ENCODE measurements around the gene EFNA5. TPM values are rescaled to one million over a fixed set of nuclear protein-coding genes. Genes with fewer than 3 reads are reported as not detected.

The EFNA5 gene
- total RNA-seq, 1 donor from 2014 or later, result 12.6 TPM

DNA sequence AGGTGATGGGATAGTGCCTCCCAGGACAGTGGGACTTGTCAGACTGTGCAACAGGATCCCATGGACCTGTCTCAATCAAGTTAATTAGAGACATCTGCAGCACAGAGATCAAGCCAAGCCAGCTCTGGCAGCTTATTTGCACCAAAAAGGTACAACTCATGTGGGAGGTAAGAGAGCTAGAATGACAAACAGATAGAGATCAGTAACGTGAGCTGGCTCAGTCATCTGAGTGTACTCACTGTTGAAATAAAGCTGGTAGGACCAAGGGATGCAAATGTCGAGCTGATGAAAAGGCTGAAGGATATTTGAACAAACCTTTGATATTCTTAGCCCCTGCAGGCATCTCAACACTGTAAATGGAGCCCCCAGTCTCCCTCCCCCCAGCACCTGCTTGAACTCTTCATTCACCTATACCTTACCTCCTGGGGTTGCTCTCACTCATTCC lies 198.1 kb downstream of the EFNA5 start:
- TF ChIP-seq, protein P1, sequence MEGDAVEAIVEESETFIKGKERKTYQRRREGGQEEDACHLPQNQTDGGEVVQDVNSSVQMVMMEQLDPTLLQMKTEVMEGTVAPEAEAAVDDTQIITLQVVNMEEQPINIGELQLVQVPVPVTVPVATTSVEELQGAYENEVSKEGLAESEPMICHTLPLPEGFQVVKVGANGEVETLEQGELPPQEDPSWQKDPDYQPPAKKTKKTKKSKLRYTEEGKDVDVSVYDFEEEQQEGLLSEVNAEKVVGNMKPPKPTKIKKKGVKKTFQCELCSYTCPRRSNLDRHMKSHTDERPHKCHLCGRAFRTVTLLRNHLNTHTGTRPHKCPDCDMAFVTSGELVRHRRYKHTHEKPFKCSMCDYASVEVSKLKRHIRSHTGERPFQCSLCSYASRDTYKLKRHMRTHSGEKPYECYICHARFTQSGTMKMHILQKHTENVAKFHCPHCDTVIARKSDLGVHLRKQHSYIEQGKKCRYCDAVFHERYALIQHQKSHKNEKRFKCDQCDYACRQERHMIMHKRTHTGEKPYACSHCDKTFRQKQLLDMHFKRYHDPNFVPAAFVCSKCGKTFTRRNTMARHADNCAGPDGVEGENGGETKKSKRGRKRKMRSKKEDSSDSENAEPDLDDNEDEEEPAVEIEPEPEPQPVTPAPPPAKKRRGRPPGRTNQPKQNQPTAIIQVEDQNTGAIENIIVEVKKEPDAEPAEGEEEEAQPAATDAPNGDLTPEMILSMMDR (IDR thresholded peaks at IDR 0.05; ENCODE audit: insufficient read depth, low read length, poor library complexity, severe bottlenecking), result no peak
- Histone ChIP-seq H3K36me3 (ENCODE audit: control insufficient read depth, insufficient read depth, low read length) (no peaks in the 10 kb centered on the region), H3K4me3 (ENCODE audit: low read depth, low read length) (no peak overlapping the region), H3K27me3 (ENCODE audit: control insufficient read depth, insufficient read depth, low read length) (no peaks in the 10 kb centered on the region)
- DNase-seq (ENCODE audit: low read depth), result no peak

DNA sequence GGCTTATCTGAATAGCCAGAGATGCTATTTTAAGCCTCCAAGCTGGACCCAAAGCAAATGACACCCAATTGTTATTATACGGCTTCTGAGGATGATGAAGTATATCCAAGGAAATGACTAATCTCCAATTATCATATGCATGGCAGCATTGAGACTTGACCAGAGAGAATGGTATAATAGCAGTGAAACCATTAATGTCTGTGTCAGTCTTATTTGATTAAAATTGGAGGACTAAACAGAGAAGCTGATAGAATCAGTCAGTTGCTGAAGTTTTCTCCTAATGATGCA lies 200.5 kb downstream of the EFNA5 start:
- H3K4me3 ChIP-seq (ENCODE audit: low read depth, low read length), result no peak overlapping the region

DNA sequence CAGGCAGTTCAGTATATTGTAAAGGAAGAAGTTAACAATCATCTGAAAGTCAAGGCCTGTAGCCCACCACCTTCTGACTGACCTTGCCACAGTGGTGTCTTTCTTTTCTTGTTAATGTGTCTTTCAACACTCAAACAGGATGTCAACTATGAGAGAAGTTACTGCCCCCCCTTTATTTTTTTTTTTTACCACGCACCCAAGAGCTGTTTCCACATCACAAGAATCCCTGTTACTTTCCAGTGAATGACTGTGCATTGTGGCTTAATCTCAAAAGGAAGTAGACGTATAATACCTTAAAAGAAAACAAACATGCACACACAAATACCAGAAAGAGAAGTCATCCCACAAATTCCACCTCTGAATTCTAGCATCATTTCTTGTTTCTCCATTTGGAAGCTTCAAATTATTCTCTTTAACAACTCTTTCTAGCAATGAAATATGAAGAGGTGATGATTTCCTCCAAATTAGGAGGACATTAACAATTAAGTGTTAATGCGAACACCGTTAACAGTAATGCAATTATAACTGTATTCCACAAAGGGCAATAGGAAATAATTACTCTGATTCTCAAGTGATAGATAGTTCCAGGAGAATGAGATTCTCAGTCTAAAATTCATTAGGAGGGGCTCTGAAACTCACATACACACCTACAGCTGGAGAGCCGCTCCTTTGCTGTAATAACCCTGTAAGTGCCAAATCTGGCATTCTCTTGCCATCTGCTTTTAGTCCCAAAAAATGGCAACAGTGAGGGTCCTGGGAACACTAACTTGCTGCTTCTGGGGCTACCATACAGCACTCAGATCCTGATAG lies 201.0 kb downstream of the EFNA5 start:
- Histone ChIP-seq H3K27me3 (ENCODE audit: control insufficient read depth, insufficient read depth, low read length) (no peaks in the 10 kb centered on the region), H3K36me3 (ENCODE audit: control insufficient read depth, insufficient read depth, low read length) (no peaks in the 10 kb centered on the region), H3K4me3 (ENCODE audit: low read depth, low read length) (no peak overlapping the region)
- TF ChIP-seq, protein P1 (IDR thresholded peaks at IDR 0.05; ENCODE audit: insufficient read depth, low read length, poor library complexity, severe bottlenecking), result peak; percentile 0
- DNase-seq (ENCODE audit: low read depth), result peak; percentile 95

More for the DNA sequence above, 200.5 kb downstream of the EFNA5 start:
- TF ChIP-seq, protein P1 (IDR thresholded peaks at IDR 0.05; ENCODE audit: insufficient read depth, low read length, poor library complexity, severe bottlenecking), result no peak
- no peaks in the 10 kb centered on the region for H3K36me3 ChIP-seq (ENCODE audit: control insufficient read depth, insufficient read depth, low read length)
- no peaks in the 10 kb centered on the region for H3K27me3 ChIP-seq (ENCODE audit: control insufficient read depth, insufficient read depth, low read length)
- no peak for DNase-seq (ENCODE audit: low read depth)

DNA sequence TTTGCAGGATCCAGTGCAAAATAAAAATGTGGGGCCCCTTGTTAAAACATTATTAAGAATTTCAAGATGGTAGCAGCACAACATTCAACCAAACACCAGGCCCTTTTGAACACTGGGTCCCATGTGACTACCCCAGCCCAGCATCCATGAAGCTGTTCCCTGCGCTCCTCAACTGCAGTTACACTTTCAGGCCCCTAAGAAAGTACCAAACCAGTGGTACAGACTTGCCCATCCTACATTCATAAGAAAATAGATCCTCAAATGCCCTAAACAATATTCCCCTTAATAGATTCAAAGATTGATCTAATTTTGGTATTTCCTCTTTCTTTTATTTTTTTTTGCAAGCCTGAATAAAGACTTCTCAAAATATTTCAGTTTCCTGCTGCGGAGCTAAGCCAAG lies 201.7 kb downstream of the EFNA5 start:
- Histone ChIP-seq H3K27me3 (ENCODE audit: control insufficient read depth, insufficient read depth, low read length) (no peaks in the 10 kb centered on the region), H3K4me3 (ENCODE audit: low read depth, low read length) (no peak overlapping the region), H3K36me3 (ENCODE audit: control insufficient read depth, insufficient read depth, low read length) (no peaks in the 10 kb centered on the region)
- TF ChIP-seq, protein P1 (IDR thresholded peaks at IDR 0.05; ENCODE audit: insufficient read depth, low read length, poor library complexity, severe bottlenecking), result peak; percentile 1
- DNase-seq (ENCODE audit: low read depth), result no peak

DNA sequence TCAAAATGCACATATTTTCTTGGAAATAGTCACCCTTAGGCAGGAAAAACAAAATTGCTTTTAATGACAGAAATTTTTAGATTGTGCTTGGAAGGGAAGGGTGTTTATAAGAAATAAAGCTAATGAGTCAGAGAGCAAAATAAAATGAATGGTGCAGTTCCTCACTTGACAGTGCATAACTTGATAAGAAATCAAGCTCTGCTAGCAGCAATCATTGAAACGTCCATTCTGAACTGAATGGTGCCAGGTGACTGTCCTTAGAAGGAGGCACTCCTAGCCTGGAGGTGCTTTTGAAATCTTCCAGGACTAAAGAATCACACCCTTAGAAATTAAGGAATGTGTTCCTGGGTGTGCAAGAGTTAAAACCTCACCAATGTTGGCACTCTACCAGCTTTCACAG lies 202.5 kb downstream of the EFNA5 start:
- Histone ChIP-seq H3K36me3 (ENCODE audit: control insufficient read depth, insufficient read depth, low read length) (no peaks in the 10 kb centered on the region), H3K4me3 (ENCODE audit: low read depth, low read length) (no peak overlapping the region), H3K27me3 (ENCODE audit: control insufficient read depth, insufficient read depth, low read length) (no peaks in the 10 kb centered on the region)
- TF ChIP-seq, protein P1 (IDR thresholded peaks at IDR 0.05; ENCODE audit: insufficient read depth, low read length, poor library complexity, severe bottlenecking), result no peak
- no peak for DNase-seq (ENCODE audit: low read depth)
